Loucy (cell line): Measurements from ENCODE around the gene ANAPC2.

Experiments used
- H2AFZ ChIP-seq: fragments of 200-600 bp; sonication (generic); 2 replicates; pipeline ENCODE4 v1.6.0; 2016; ENCODE audit warnings: antibody characterized with exemption, mild to moderate bottlenecking, low read length, moderate library complexity
- H3F3A ChIP-seq: fragments of 200-600 bp; 2 replicates; pipeline ENCODE4 v1.6.0; 2016; ENCODE audit warnings: antibody characterized with exemption, low read depth, mild to moderate bottlenecking
- H3K27me3 ChIP-seq: fragments of 200-600 bp; sonication (generic); 2 replicates; pipeline ENCODE4 v1.6.1; 2014; ENCODE audit warnings: low read length, mild to moderate bottlenecking; ENCODE audit not compliant: insufficient read depth, poor library complexity, severe bottlenecking
- H3K36me3 ChIP-seq: fragments of 200-600 bp; sonication (generic); 2 replicates; pipeline ENCODE4 v1.6.1; 2016; ENCODE audit warnings: low read length; ENCODE audit not compliant: insufficient read depth
- H3K4me1 ChIP-seq: fragments of 200-600 bp; sonication (generic); 2 replicates; pipeline ENCODE4 v1.5.1; 2014; ENCODE audit warnings: low read length, mild to moderate bottlenecking; ENCODE audit not compliant: insufficient read depth, poor library complexity, severe bottlenecking
- H3K4me2 ChIP-seq: fragments of 200-600 bp; sonication (generic); 2 replicates; pipeline ENCODE4 v1.6.0; 2014; ENCODE audit warnings: antibody characterized with exemption, low read length, low read depth, mild to moderate bottlenecking; ENCODE audit not compliant: poor library complexity, severe bottlenecking
- H3K4me3 ChIP-seq: fragments of 200-600 bp; sonication (generic); 2 replicates; pipeline ENCODE4 v1.5.1; 2014; ENCODE audit warnings: low read length, mild to moderate bottlenecking, mixed read lengths; ENCODE audit not compliant: poor library complexity, severe bottlenecking
- H3K79me2 ChIP-seq: fragments of 200-600 bp; sonication (generic); 2 replicates; pipeline ENCODE4 v1.6.1; 2014; ENCODE audit warnings: low read length; ENCODE audit not compliant: insufficient read depth
- H3K9ac ChIP-seq: fragments of 200-600 bp; sonication (generic); 2 replicates; pipeline ENCODE4 v1.6.0; 2014; ENCODE audit warnings: mild to moderate bottlenecking, low read depth, low read length, moderate library complexity; ENCODE audit not compliant: poor library complexity, severe bottlenecking
- H3K9me2 ChIP-seq: fragments of 200-600 bp; sonication (generic); replicated peaks from 2 replicates; pipeline ENCODE4 v1.6.1; 2016; ENCODE audit warnings: low read depth, low read length, mixed read lengths
- H3K9me3 ChIP-seq: fragments of 200-600 bp; sonication (generic); 2 replicates; pipeline ENCODE4 v1.6.1; 2014; ENCODE audit warnings: mild to moderate bottlenecking, antibody characterized with exemption, low read length, low read depth; ENCODE audit not compliant: insufficient read depth
- H4K20me1 ChIP-seq: fragments of 200-600 bp; sonication (generic); 2 replicates; pipeline ENCODE4 v1.6.0; 2014; ENCODE audit warnings: antibody characterized with exemption, low read length, mild to moderate bottlenecking; ENCODE audit not compliant: insufficient read depth, poor library complexity, severe bottlenecking
- EZH2phosphoT487 ChIP-seq: fragments of 200-600 bp; IDR thresholded peaks from 2 replicates; pipeline ENCODE4 v1.6.1; 2018; ENCODE audit warnings: antibody characterized with exemption, mild to moderate bottlenecking, moderate library complexity, borderline replicate concordance
- TF ChIP-seq, protein P1 (sequence below): fragments of 200-600 bp; sonication (generic); conservative IDR thresholded peaks from 2 replicates; pipeline ENCODE4 v1.5.1; 2014; ENCODE audit warnings: mild to moderate bottlenecking, antibody characterized with exemption, low read length

ANAPC2 gene

DNA sequence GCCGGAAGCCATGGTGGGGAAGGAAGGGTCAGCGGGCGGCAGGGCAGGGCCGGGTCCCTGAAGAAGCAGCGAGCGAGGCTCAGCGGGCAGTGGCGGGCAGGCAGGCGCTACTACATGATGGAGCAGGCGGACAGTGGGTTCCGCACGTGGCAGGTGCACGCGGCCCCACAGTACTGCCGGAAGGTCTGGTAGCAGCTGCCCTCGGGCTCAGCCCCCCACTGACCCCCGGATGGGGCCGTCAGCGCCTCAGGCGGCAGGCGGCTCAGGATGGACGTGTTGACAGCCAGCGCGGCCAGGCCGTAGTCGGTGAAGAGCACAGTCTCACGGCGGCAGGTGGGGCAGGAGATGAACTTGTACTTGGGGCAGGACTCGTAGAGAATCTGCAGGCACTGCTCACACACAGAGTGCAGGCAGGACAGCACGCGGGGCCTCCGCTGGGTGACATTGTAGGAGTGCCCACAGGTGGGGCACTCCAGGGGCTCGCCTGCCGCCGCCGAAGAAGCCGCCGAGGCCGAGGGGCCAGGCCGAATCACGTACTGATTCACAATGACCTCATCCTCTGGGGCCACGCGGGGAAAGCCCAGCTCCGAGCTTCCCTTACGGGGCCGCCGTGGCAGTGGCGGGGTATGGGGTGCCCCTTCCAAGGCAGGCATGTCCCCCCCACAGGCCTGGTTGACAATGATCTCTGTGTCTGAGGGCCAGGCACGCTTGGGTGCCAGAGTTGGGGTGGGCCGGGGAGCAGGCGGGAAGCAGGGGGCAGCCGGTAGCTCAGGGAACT, 32.1 kb upstream of the ANAPC2 start:
- Histone ChIP-seq H3K27me3 (no peaks in the 10 kb centered on the region), H3F3A (no peaks in the 10 kb centered on the region), H3K36me3 (no peaks in the 10 kb centered on the region), H3K9ac (no peak overlapping the region), H3K9me2 (no peaks in the 10 kb centered on the region), H4K20me1 (no peaks in the 10 kb centered on the region), H3K4me1 (peaks cover 21% of the 10 kb centered on the region), H3K9me3 (no peaks in the 10 kb centered on the region), H3K4me2 (no peak overlapping the region), H3K4me3 (no peak overlapping the region), H2AFZ (no peak overlapping the region), H3K79me2 (no peaks in the 10 kb centered on the region)
- TF ChIP-seq, protein P1, sequence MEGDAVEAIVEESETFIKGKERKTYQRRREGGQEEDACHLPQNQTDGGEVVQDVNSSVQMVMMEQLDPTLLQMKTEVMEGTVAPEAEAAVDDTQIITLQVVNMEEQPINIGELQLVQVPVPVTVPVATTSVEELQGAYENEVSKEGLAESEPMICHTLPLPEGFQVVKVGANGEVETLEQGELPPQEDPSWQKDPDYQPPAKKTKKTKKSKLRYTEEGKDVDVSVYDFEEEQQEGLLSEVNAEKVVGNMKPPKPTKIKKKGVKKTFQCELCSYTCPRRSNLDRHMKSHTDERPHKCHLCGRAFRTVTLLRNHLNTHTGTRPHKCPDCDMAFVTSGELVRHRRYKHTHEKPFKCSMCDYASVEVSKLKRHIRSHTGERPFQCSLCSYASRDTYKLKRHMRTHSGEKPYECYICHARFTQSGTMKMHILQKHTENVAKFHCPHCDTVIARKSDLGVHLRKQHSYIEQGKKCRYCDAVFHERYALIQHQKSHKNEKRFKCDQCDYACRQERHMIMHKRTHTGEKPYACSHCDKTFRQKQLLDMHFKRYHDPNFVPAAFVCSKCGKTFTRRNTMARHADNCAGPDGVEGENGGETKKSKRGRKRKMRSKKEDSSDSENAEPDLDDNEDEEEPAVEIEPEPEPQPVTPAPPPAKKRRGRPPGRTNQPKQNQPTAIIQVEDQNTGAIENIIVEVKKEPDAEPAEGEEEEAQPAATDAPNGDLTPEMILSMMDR: no peak
- TF ChIP-seq EZH2phosphoT487: no peak

DNA sequence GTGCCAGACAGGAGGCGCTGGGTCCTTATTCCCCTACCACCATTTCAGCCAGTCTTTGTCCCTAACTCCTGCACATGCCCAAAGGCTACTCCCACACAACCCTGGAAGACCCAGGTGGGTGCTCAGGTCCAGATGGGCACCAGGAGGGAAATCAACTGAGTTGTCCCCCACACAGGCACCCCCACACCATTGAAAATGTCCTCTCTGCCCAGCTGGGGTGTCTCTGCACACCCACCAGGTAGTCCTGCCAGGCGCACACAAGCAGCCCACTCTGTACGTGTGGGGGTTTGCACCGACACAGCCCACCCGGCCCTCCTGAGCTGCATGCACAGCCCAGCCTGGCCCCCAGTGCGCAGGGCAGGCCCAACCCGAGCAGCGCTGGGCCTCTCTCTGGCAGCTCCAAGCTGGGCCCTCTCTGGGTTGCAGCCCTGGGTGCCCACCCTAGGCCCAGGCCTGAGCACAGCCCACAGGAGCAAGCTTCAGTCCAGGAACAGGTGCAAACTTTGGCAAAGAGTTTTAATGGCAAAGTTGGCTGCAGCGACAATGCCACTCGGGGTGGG, 31.5 kb upstream of the ANAPC2 start:
- TF ChIP-seq, protein P1: no peak
- TF ChIP-seq EZH2phosphoT487: no peak
- Histone ChIP-seq H3K4me1 (peaks cover 16% of the 10 kb centered on the region), H3K9me3 (no peaks in the 10 kb centered on the region), H3K9me2 (no peaks in the 10 kb centered on the region), H3K27me3 (no peaks in the 10 kb centered on the region), H3F3A (no peaks in the 10 kb centered on the region), H3K4me2 (no peak overlapping the region), H4K20me1 (no peaks in the 10 kb centered on the region), H2AFZ (no peak overlapping the region), H3K79me2 (no peaks in the 10 kb centered on the region), H3K9ac (no peak overlapping the region), H3K36me3 (no peaks in the 10 kb centered on the region), H3K4me3 (no peak overlapping the region)

DNA sequence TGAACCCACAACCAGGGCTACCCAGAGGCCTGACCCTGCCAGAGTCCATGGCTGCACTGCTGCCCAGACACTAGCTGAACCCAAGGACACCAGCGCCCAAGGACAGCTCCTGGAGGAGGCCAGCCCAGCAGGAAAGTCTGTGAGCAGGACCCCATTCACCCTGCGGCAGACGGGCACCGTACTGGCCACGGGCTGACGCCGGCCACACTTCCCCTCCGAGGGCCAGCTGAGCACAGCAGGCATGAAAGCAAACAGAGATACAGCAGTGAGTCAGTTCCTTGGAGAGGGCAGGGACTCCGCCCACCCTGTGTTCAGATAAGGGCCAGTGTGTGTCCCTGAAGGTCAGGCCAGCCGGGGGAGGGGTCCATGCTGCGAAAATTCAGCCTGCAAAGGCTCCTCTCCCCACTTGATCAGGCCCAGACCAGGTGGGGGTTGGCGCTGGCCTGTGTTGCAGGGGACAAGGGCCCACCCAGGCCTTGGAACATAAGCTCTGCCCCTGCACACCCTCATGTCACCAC, 30.5 kb upstream of the ANAPC2 start:
- Histone ChIP-seq H3K9me2 (no peaks in the 10 kb centered on the region), H3K9me3 (no peaks in the 10 kb centered on the region), H4K20me1 (no peaks in the 10 kb centered on the region), H3K4me2 (no peak overlapping the region), H3K36me3 (no peaks in the 10 kb centered on the region), H3K4me3 (no peak overlapping the region), H3K4me1 (peaks cover 8% of the 10 kb centered on the region), H3F3A (no peaks in the 10 kb centered on the region), H2AFZ (no peak overlapping the region), H3K9ac (no peak overlapping the region), H3K27me3 (no peaks in the 10 kb centered on the region), H3K79me2 (no peaks in the 10 kb centered on the region)
- TF ChIP-seq, protein P1: no peak
- TF ChIP-seq EZH2phosphoT487: no peak
